Epithelial cell of esophagus (primary cell): ENCODE measurements around the gene RSPO1.

Experiments used
- DNase-seq: peaks from one replicate; pipeline ENCODE4 v3.0.0; 2010; ENCODE audit warnings: low read depth
- H3K4me3 ChIP-seq: 2 replicates; pipeline ENCODE4 v1.5.1; 2011; ENCODE audit warnings: mild to moderate bottlenecking, low read length, control low read depth
- CTCF ChIP-seq: IDR thresholded peaks from 2 replicates; pipeline ENCODE4 v1.5.1; 2011; ENCODE audit warnings: low read depth, mild to moderate bottlenecking, low read length, control low read depth, inconsistent platforms; ENCODE audit not compliant: insufficient read depth; ENCODE audit errors: missing control alignments

Gene RSPO1

GRCh38 chr1:37673920-37674319, 39.2 kb upstream of the RSPO1 start:
- DNase-seq = no peak
- no peak for TF ChIP-seq CTCF
- no peak overlapping the region for H3K4me3 ChIP-seq

DNA sequence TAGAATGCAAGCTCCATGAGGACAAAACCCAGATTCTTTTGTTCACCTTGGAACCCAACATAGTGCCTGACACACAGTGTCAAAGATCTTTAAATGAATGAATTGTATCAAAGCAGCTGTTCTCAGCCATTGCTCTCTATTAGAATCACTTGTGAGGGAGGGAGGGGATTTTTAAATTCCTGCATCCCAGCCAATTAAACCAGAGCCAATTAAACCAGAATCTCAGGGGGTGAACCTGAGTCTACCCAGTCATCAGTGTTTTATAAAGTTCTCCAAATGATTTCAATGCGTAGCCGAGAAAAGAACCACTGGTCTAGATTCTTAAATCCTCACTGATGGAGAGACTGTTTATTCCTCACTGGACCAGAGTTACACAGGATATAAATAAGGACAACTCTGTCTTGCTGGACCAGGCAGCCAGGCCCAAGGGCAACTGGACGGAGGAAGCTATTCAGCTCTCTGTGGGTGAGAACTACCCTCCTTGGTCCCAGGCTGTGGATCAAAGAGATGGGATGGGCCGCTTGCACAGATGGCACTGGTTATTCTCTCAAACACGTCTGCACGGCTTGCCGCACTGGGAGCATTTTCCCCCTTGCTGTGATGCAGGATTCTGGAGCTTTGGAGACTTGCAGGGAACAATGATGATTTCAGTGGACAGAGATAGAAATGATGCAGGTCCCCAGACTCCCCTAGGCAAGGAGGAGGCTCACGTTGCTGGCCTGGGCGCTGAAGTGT, 37.6 kb upstream of the RSPO1 start:
- H3K4me3 ChIP-seq = no peak overlapping the region
- no peak for DNase-seq
- TF ChIP-seq CTCF = no peak

- H3K4me3 ChIP-seq = no peak overlapping the region
- no peak for DNase-seq
- TF ChIP-seq CTCF = no peak
Measured at GRCh38 chr1:37671261-37671660, 36.6 kb upstream of the RSPO1 start.

DNA sequence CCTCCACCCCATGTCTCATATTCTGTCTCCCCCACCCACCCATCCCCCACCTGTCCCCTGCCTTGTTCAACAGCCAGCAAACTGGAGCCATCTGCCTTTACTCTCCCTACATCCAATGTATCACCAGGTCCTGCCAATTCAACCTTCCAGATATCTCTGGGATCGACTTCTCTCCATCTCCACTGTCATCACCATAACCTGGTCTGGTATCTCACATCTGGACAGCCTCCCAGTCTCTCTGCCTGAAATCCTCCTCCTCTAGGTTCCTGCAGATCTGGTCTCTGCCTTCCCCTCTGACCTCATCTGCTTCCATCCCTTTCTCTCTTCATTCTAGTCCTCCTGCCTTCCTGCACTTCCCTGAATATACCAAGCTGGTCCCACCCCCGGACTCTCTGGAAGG, 35.4 kb upstream of the RSPO1 start:
- DNase-seq = no peak
- H3K4me3 ChIP-seq = no peak overlapping the region
- no peak for TF ChIP-seq CTCF

DNA sequence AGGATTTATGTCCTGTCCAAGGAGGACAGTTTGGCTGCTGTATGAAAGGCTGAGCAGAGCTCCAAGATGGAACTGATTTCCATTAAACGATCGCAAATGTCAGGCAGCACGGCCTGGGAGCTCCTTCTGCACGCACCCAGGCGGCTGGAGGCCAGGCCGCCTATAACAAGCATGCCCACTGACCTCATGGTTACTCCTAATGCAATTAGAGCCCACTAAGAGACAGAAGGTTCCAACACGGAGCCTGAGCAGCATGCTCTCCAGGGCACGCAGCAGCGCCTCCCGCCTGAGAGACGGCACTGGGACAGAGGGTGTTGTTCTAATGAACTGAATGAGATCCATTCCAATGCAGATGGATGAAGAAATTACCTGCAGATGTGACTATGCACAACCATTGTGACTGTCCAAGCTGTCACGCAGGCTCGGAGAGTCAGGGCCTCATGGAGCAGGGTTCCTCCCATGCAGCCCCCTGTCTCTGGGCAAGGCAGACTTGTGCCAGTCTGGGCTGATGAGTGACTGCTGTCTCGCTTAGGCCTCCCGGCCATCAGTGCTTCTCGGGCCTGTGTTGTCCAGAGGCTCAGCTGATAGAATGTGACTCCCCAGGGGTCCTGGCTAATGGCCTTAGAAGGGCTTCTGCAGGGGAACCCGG, 32.5 kb upstream of the RSPO1 start:
- DNase-seq = no peak
- H3K4me3 ChIP-seq = no peak overlapping the region
- no peak for TF ChIP-seq CTCF

DNA sequence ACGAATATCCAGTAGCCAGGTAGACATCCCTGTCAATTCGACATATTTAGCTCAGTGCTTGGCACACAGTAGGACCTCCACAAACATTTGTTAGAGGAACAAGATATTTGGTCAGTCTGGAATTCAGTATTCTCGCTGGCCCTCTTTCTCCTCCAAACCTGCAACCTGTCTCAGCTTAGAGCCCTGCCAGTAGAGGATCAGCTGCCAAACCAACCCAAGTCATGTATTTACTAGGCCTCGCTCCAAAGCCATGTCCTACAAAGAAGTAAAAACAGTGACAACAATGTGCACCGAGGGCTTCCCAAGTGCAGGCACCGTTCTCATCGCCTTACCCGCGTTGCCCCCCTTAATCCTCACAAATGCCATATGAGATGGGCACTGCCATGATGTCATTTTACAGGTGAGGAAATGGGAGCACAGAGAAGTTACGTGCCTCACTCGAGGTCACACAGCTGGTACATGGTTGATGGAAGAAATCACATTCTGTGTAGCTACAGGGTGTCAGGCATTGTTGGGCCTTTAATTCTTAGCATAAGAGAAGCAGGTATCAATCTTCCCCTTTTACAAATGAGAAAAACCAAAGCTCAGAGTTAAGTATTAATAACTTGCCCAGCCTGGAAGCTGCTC, 31.7 kb upstream of the RSPO1 start:
- H3K4me3 ChIP-seq = no peak overlapping the region

More for the DNA sequence above, 31.7 kb upstream of the RSPO1 start:
- no peak for TF ChIP-seq CTCF
- no peak for DNase-seq
